Measurements from ENCODE around the gene NR2F6.

Gene NR2F6

DNA sequence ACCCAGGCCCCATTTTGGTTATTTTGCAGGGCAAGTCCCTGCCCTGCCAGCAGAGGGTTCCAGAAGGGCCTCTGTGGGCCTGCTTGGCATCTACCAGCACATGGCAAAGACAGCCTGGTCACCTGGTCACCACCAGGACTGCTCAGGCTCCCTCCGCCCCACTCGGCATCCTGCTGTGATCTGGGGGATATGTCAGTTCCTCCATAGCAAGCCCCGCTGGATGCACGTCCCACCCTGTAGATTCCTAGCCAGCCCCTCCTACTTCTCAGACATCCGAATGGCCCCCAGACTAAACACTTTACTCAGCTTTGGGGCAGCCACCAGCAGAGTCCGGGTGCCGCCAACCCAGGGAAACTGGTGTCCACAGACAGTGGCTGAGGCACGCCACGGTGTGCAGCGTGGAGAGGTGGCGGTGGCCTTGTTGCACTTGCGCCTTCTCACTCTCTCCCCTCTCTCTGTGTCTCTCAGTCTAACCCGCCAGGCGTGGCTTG is 62.4 kb downstream of the NR2F6 start:
- Histone ChIP-seq H3K4me3 (ENCODE audit: low read depth, low read length) (no peak overlapping the region), H3K4me2 (ENCODE audit: low read length) (no peak overlapping the region), H3K27ac (no peak overlapping the region)

More for the DNA sequence above, 62.4 kb downstream of the NR2F6 start:
- H3K9ac ChIP-seq, result no peak overlapping the region
- no peak overlapping the region for H2AFZ ChIP-seq
- no peaks in the 10 kb centered on the region for H3K27me3 ChIP-seq (ENCODE audit: control insufficient read depth, insufficient read depth, low read length)
- H3K9me3 ChIP-seq (ENCODE audit: control insufficient read depth, low read length), result no peaks in the 10 kb centered on the region
- no peaks in the 10 kb centered on the region for H3K79me2 ChIP-seq
- H3K36me3 ChIP-seq (ENCODE audit: control insufficient read depth, insufficient read depth, low read length), result no peaks in the 10 kb centered on the region
- no peaks in the 10 kb centered on the region for H3K4me1 ChIP-seq
- TF ChIP-seq, protein P1, sequence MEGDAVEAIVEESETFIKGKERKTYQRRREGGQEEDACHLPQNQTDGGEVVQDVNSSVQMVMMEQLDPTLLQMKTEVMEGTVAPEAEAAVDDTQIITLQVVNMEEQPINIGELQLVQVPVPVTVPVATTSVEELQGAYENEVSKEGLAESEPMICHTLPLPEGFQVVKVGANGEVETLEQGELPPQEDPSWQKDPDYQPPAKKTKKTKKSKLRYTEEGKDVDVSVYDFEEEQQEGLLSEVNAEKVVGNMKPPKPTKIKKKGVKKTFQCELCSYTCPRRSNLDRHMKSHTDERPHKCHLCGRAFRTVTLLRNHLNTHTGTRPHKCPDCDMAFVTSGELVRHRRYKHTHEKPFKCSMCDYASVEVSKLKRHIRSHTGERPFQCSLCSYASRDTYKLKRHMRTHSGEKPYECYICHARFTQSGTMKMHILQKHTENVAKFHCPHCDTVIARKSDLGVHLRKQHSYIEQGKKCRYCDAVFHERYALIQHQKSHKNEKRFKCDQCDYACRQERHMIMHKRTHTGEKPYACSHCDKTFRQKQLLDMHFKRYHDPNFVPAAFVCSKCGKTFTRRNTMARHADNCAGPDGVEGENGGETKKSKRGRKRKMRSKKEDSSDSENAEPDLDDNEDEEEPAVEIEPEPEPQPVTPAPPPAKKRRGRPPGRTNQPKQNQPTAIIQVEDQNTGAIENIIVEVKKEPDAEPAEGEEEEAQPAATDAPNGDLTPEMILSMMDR (IDR thresholded peaks at IDR 0.05), result no peak
